Measurements from ENCODE around the gene ARSG. TPM values are rescaled to one million over a fixed set of nuclear protein-coding genes. Genes with fewer than 3 reads are reported as not detected.

ARSG gene
- total and polyA plus RNA-seq, 5 donors from 2014 or later = 10.3 to 21.8 (median 13.2) TPM

DNA sequence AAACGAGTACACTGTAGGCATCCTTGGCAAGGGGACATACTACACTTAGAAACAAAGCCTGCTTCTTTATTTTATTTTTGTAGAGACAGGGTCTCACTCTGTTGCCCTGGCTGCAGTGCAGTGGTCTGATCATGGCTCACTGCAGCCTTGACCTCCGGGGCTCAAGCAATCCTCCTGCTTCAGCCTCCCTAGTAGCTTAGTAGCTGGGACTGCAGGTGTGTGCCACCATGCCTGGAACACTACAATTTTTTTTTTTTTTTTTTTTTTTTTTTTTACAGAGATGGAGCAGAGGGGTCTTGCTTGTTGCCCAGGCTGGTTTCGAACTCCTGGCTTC lies 87.8 kb downstream of the ARSG start:
- H3K4me1 Mint-ChIP-seq = peaks cover 4 to 14% (median 8%) of the 10 kb centered on the region in 4 donors
- H3K9me3 Mint-ChIP-seq = no peaks in the 10 kb centered on the region

GRCh38 chr17:68379692-68380677 lies 88.7 kb downstream of the ARSG start:
- Mint-ChIP-seq H3K4me1 (peaks cover 4 to 20% (median 10%) of the 10 kb centered on the region in 4 donors), H3K36me3 (peaks cover 17% of the 10 kb centered on the region), H3K27me3 (no peaks in the 10 kb centered on the region), H3K27ac (peak overlapping the region in 1 of 3 donors; percentile 36), H3K4me3 (no peak overlapping the region), H3K9me3 (no peaks in the 10 kb centered on the region)
- Histone ChIP-seq H3K36me3 (ENCODE audit: control insufficient read depth, insufficient read depth, low read length) (no peaks in the 10 kb centered on the region), H3K27me3 (ENCODE audit: control insufficient read depth, insufficient read depth, low read length) (no peaks in the 10 kb centered on the region), H3K4me3 (ENCODE audit: low read depth, low read length) (no peak overlapping the region), H3K4me1 (ENCODE audit: control insufficient read depth, insufficient read depth, low read length, poor library complexity, severe bottlenecking) (no peaks in the 10 kb centered on the region), H3K27ac (ENCODE audit: insufficient read depth, low read length, poor library complexity, severe bottlenecking) (no peak overlapping the region), H3K9me3 (ENCODE audit: control insufficient read depth in 2 of 2, low read length in 2 of 2) (no peaks in the 10 kb centered on the region)
- DNase-seq (no peak), ATAC-seq (ENCODE audit: low read depth in 2 of 2) (no peak)

More for the DNA sequence above, 87.8 kb downstream of the ARSG start:
- H3K4me1 ChIP-seq (ENCODE audit: control insufficient read depth, insufficient read depth, low read length, poor library complexity, severe bottlenecking) = no peaks in the 10 kb centered on the region
- no peak overlapping the region for H3K27ac ChIP-seq (ENCODE audit: insufficient read depth, low read length, poor library complexity, severe bottlenecking)
- no peak overlapping the region for H3K4me3 Mint-ChIP-seq
- no peaks in the 10 kb centered on the region for H3K27me3 ChIP-seq (ENCODE audit: control insufficient read depth, insufficient read depth, low read length)
- no peak overlapping the region for H3K27ac Mint-ChIP-seq
- no peak overlapping the region for H3K4me3 ChIP-seq (ENCODE audit: low read depth, low read length)
- H3K9me3 ChIP-seq (ENCODE audit: control insufficient read depth in 2 of 2, low read length in 2 of 2) = no peaks in the 10 kb centered on the region
- no peaks in the 10 kb centered on the region for H3K36me3 ChIP-seq (ENCODE audit: control insufficient read depth, insufficient read depth, low read length)
- ATAC-seq (ENCODE audit: low read depth in 2 of 2) = no peak
- no peaks in the 10 kb centered on the region for H3K27me3 Mint-ChIP-seq
- no peak for DNase-seq
- H3K36me3 Mint-ChIP-seq = peaks cover 21% of the 10 kb centered on the region

DNA sequence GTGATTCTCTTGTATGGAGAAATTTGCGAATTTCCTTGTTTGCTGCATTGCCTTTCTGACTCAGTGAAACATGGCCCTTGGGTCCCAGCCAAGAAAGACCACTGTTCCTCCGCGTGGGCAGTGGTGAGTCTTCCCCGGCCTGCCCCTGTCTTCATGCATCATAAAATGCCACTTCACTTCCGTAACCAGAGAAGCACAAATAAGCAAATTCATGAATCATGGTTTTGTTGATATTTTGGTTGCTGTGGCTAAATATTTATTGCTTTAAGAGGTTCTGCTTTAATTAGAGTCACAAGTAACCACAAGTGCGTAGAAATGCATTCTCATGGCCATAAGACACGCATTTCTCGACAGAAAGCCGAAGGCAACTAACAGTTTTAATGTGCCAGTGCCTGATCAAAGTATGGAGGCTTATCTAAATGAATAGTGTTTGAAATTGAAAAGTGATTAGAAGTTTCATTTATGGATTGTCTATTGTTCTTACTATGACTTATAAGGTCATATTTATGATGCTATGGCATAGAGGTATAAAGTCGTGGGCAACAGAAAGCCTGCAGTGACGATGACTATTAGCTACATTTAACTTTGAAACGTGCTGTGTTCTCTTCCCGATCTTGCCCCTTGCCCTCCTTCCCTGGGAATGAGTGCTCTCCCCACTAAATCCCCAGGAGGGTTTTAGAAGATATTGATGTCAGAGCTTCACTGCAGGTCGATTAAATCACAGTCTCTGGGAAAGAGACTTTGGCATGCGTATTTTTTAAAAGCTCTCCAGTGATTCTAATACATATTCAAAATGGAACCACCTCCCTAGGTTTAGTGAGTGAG lies 90.0 kb downstream of the ARSG start:
- H3K9me3 ChIP-seq (ENCODE audit: control insufficient read depth in 2 of 2, low read length in 2 of 2) = no peaks in the 10 kb centered on the region
- no peaks in the 10 kb centered on the region for H3K27me3 ChIP-seq (ENCODE audit: control insufficient read depth, insufficient read depth, low read length)
- H3K27ac ChIP-seq (ENCODE audit: insufficient read depth, low read length, poor library complexity, severe bottlenecking) = no peak overlapping the region
- H3K4me3 Mint-ChIP-seq = no peak overlapping the region
- no peak for DNase-seq
- H3K27ac Mint-ChIP-seq = peak overlapping the region in 1 of 3 donors; percentile 60
- peaks cover 4 to 20% (median 10%) of the 10 kb centered on the region in 4 donors for H3K4me1 Mint-ChIP-seq
- no peaks in the 10 kb centered on the region for H3K36me3 ChIP-seq (ENCODE audit: control insufficient read depth, insufficient read depth, low read length)
- no peaks in the 10 kb centered on the region for H3K9me3 Mint-ChIP-seq
- no peak for ATAC-seq (ENCODE audit: low read depth in 2 of 2)
- H3K36me3 Mint-ChIP-seq = peaks cover 13% of the 10 kb centered on the region
- no peaks in the 10 kb centered on the region for H3K4me1 ChIP-seq (ENCODE audit: control insufficient read depth, insufficient read depth, low read length, poor library complexity, severe bottlenecking)
- no peak overlapping the region for H3K4me3 ChIP-seq (ENCODE audit: low read depth, low read length)
- no peaks in the 10 kb centered on the region for H3K27me3 Mint-ChIP-seq

DNA sequence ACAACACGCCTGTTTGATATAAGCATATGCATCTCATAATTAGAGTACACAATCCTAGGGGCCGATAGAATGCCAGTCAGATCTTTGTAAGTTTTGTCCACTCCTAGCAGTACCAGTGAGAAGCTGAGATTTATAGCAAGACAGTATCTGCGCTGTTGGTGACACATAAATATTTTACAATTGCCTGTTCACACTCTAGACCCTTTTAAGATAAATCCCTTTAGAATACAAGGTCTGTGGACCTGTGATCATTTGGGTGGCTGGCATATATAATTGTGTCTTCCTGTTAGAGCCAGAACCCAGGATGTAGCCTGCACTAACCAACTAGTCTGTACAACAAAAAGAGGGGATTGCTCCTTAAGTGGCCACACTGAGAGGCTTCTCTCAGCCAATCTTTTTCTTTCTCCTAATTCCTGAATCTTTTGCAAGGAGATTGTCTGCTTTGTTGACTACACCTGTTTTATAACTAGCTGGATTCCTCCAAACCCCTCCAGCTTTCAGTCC lies 91.3 kb downstream of the ARSG start:
- no peak for DNase-seq
- Mint-ChIP-seq H3K27me3 (no peaks in the 10 kb centered on the region), H3K4me1 (peaks cover 4 to 20% (median 10%) of the 10 kb centered on the region in 4 donors), H3K4me3 (no peak overlapping the region), H3K36me3 (peaks cover 9% of the 10 kb centered on the region), H3K9me3 (no peaks in the 10 kb centered on the region), H3K27ac (no peak overlapping the region)
- Histone ChIP-seq H3K4me1 (ENCODE audit: control insufficient read depth, insufficient read depth, low read length, poor library complexity, severe bottlenecking) (no peaks in the 10 kb centered on the region), H3K27ac (ENCODE audit: insufficient read depth, low read length, poor library complexity, severe bottlenecking) (no peak overlapping the region), H3K9me3 (ENCODE audit: control insufficient read depth in 2 of 2, low read length in 2 of 2) (no peaks in the 10 kb centered on the region), H3K36me3 (ENCODE audit: control insufficient read depth, insufficient read depth, low read length) (no peaks in the 10 kb centered on the region), H3K4me3 (ENCODE audit: low read depth, low read length) (no peak overlapping the region), H3K27me3 (ENCODE audit: control insufficient read depth, insufficient read depth, low read length) (no peaks in the 10 kb centered on the region)
- ATAC-seq (ENCODE audit: low read depth in 2 of 2) = no peak

DNA sequence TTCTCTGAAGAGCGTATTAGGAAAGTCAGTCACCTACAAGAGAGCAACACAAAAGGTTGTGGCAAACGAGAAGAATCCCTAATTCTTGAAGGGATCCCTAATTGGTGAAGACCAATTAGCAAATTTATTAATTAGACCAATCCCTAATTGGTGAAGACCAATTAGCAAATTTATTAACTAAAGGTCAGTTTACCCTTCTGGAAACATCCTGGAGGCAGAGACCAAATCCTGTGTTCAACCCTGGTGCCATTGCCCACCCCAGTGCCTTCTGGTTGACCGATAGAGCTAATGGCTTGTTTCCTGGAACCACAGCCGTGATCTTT lies 91.8 kb downstream of the ARSG start:
- Histone ChIP-seq H3K27ac (ENCODE audit: insufficient read depth, low read length, poor library complexity, severe bottlenecking) (no peak overlapping the region), H3K4me3 (ENCODE audit: low read depth, low read length) (no peak overlapping the region), H3K9me3 (ENCODE audit: control insufficient read depth in 2 of 2, low read length in 2 of 2) (no peaks in the 10 kb centered on the region), H3K4me1 (ENCODE audit: control insufficient read depth, insufficient read depth, low read length, poor library complexity, severe bottlenecking) (no peaks in the 10 kb centered on the region), H3K36me3 (ENCODE audit: control insufficient read depth, insufficient read depth, low read length) (no peaks in the 10 kb centered on the region), H3K27me3 (ENCODE audit: control insufficient read depth, insufficient read depth, low read length) (no peaks in the 10 kb centered on the region)
- H3K27me3 Mint-ChIP-seq = no peaks in the 10 kb centered on the region
- no peak for ATAC-seq (ENCODE audit: low read depth in 2 of 2)
- H3K27ac Mint-ChIP-seq = no peak overlapping the region
- H3K4me3 Mint-ChIP-seq = no peak overlapping the region
- no peaks in the 10 kb centered on the region for H3K9me3 Mint-ChIP-seq
- no peak for DNase-seq
- peaks cover 4 to 18% (median 10%) of the 10 kb centered on the region in 4 donors for H3K4me1 Mint-ChIP-seq
- H3K36me3 Mint-ChIP-seq = peaks cover 9% of the 10 kb centered on the region

DNA sequence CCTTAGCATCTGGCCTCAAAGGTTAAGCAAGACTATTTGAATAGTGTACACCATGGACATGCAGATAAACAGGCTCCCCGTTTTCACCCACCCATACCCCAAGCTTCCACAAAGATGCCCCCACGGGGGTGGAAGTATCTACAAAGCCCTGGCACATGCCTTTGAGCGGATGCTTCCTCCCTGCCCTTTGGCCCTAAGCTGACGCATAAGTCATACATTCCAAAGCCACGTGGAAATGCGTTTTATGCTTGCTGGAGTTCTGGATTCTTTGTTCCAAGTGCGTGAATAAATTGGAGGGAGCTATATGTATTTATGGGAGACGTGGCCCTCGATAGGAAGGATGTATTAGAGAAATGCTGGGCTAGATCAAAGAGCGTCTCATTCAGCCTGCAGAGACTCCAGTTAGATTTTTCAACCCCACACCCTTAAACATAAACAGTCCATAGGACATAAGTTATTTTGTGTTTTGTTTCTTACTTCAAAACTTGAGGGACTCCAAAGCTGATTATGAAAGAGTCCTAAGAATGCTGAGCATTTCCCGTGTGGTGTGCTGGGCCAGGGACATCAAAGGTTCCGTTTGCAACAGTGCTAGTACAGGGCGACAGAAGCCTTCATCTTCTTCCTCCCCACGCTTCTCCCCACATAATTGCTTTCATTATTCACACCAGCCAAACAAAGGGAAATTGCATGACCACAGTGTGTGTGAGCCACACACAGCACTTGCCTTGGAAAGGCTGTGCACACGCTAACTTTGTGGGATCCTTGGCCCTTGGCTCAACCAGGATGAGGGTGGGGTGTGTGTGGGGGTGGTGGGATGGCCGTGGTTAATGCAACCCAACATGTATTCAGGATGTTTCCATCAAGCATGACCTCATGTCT lies 92.4 kb downstream of the ARSG start:
- H3K27me3 ChIP-seq (ENCODE audit: control insufficient read depth, insufficient read depth, low read length) = no peaks in the 10 kb centered on the region
- no peak for ATAC-seq (ENCODE audit: low read depth in 2 of 2)
- H3K9me3 Mint-ChIP-seq = no peaks in the 10 kb centered on the region
- no peak overlapping the region for H3K27ac Mint-ChIP-seq
- H3K4me1 Mint-ChIP-seq = peaks cover 4 to 16% (median 10%) of the 10 kb centered on the region in 4 donors
- H3K9me3 ChIP-seq (ENCODE audit: control insufficient read depth in 2 of 2, low read length in 2 of 2) = no peaks in the 10 kb centered on the region
- no peaks in the 10 kb centered on the region for H3K4me1 ChIP-seq (ENCODE audit: control insufficient read depth, insufficient read depth, low read length, poor library complexity, severe bottlenecking)
- H3K4me3 Mint-ChIP-seq = peak overlapping the region in 2 of 4 donors; percentile 30 to 44
- no peak overlapping the region for H3K4me3 ChIP-seq (ENCODE audit: low read depth, low read length)
- H3K27me3 Mint-ChIP-seq = no peaks in the 10 kb centered on the region
- H3K27ac ChIP-seq (ENCODE audit: insufficient read depth, low read length, poor library complexity, severe bottlenecking) = no peak overlapping the region
- no peaks in the 10 kb centered on the region for H3K36me3 ChIP-seq (ENCODE audit: control insufficient read depth, insufficient read depth, low read length)
- peak in 1 of 3 donors; percentile 42 for DNase-seq
- peaks cover 9% of the 10 kb centered on the region for H3K36me3 Mint-ChIP-seq

GRCh38 chr17:68384471-68384870 lies 93.2 kb downstream of the ARSG start:
- H3K4me3 Mint-ChIP-seq = peak overlapping the region in 1 of 4 donors; percentile 1
- H3K36me3 ChIP-seq (ENCODE audit: control insufficient read depth, insufficient read depth, low read length) = no peaks in the 10 kb centered on the region
- H3K4me1 ChIP-seq (ENCODE audit: control insufficient read depth, insufficient read depth, low read length, poor library complexity, severe bottlenecking) = no peaks in the 10 kb centered on the region
- no peak overlapping the region for H3K27ac ChIP-seq (ENCODE audit: insufficient read depth, low read length, poor library complexity, severe bottlenecking)
- H3K4me1 Mint-ChIP-seq = peaks cover 4 to 16% (median 10%) of the 10 kb centered on the region in 4 donors
- H3K27ac Mint-ChIP-seq = no peak overlapping the region
- H3K27me3 ChIP-seq (ENCODE audit: control insufficient read depth, insufficient read depth, low read length) = no peaks in the 10 kb centered on the region
- H3K27me3 Mint-ChIP-seq = no peaks in the 10 kb centered on the region
- H3K36me3 Mint-ChIP-seq = peaks cover 9% of the 10 kb centered on the region
- no peaks in the 10 kb centered on the region for H3K9me3 Mint-ChIP-seq
- no peak overlapping the region for H3K4me3 ChIP-seq (ENCODE audit: low read depth, low read length)
- DNase-seq (no peak), ATAC-seq (ENCODE audit: low read depth in 2 of 2) (no peak)
- H3K9me3 ChIP-seq (ENCODE audit: control insufficient read depth in 2 of 2, low read length in 2 of 2) = no peaks in the 10 kb centered on the region
